HEK293 (cell line): Measurements from ENCODE around the gene SAMHD1.

Experiments used
- CTCF ChIA-PET: fragments of 350-600 bp; formaldehyde crosslinking; extraction: SDS; loops from one replicate; lab custom pipeline; 2021; ENCODE audit warnings: antibody characterized with exemption; lab: Yijun Ruan, JAX
- POLR2A ChIA-PET: fragments of 300-600 bp; formaldehyde crosslinking; extraction: SDS; loops from one replicate; lab custom pipeline; 2020; ENCODE audit warnings: antibody characterized with exemption, inconsistent platforms; lab: Yijun Ruan, JAX
- H3K27ac ChIP-seq: fragments of 200-500 bp; sonication (Bioruptor generic); 2 replicates; pipeline ENCODE4 v1.5.1; 2014; ENCODE audit warnings: low read depth, low read length, control low read depth, inconsistent platforms; ENCODE audit errors: extremely low read depth
- H3K36me3 ChIP-seq, 2 experiments: fragments of 200-500 bp in 1 of 2; sonication (Bioruptor generic) in 1 of 2; 1 replicate in 1 of 2; 2 replicates in 1 of 2; pipeline ENCODE4 v1.5.1; 2014 to 2017; ENCODE audit warnings: inconsistent platforms in 2 of 2, low read length in 2 of 2; ENCODE audit not compliant: control insufficient read depth in 2 of 2, insufficient read depth in 1 of 2
- H3K4me1 ChIP-seq: fragments of 200-500 bp; sonication (Bioruptor generic); 2 replicates; pipeline ENCODE4 v1.5.1; 2014; ENCODE audit warnings: mild to moderate bottlenecking, low read length, inconsistent platforms; ENCODE audit not compliant: control insufficient read depth, insufficient read depth
- H3K4me3 ChIP-seq: 2 replicates; pipeline ENCODE4 v1.5.1; 2011; ENCODE audit warnings: low read depth, mild to moderate bottlenecking, control low read depth, low read length, moderate library complexity
- H3K9me3 ChIP-seq: fragments of 200-500 bp; sonication (Bioruptor generic); 2 replicates; pipeline ENCODE4 v1.5.1; 2014; ENCODE audit warnings: low read depth, low read length, inconsistent platforms; ENCODE audit not compliant: control insufficient read depth, insufficient read depth
- AEBP2 ChIP-seq: fragments of 450-650 bp; formaldehyde crosslinking; IDR thresholded peaks from 2 replicates; pipeline ENCODE4 v1.5.1; 2016; ENCODE audit warnings: missing biosample characterization, missing genetic modification characterization, borderline replicate concordance
- MYNN ChIP-seq: fragments of 450-650 bp; formaldehyde crosslinking; IDR thresholded peaks from 2 replicates; pipeline ENCODE4 v1.5.1; 2016; ENCODE audit warnings: missing biosample characterization, missing genetic modification characterization, borderline replicate concordance
- OSR2 ChIP-seq: fragments of 450-650 bp; formaldehyde crosslinking; IDR thresholded peaks from 2 replicates; pipeline ENCODE4 v1.5.1; 2016; ENCODE audit warnings: missing biosample characterization, missing genetic modification characterization
- SCRT1 ChIP-seq: fragments of 450-650 bp; formaldehyde crosslinking; IDR thresholded peaks from 2 replicates; pipeline ENCODE4 v1.5.1; 2016; ENCODE audit warnings: missing biosample characterization, missing genetic modification characterization, borderline replicate concordance
- TSHZ1 ChIP-seq: fragments of 450-650 bp; formaldehyde crosslinking; IDR thresholded peaks from 2 replicates; pipeline ENCODE4 v1.5.1; 2016; ENCODE audit warnings: missing biosample characterization, missing genetic modification characterization, borderline replicate concordance
- WT1 ChIP-seq: fragments of 450-650 bp; formaldehyde crosslinking; IDR thresholded peaks from 2 replicates; pipeline ENCODE4 v1.5.1; 2016; ENCODE audit warnings: missing biosample characterization, missing genetic modification characterization
- ZBTB48 ChIP-seq: fragments of 450-650 bp; formaldehyde crosslinking; IDR thresholded peaks from 2 replicates; pipeline ENCODE4 v1.5.1; 2016; ENCODE audit warnings: missing biosample characterization, missing genetic modification characterization
- ZBTB6 ChIP-seq: fragments of 450-650 bp; formaldehyde crosslinking; IDR thresholded peaks from 2 replicates; pipeline ENCODE4 v1.5.1; 2017; ENCODE audit warnings: missing biosample characterization, missing genetic modification characterization
- ZFHX2 ChIP-seq: fragments of 450-650 bp; formaldehyde crosslinking; conservative IDR thresholded peaks from 2 replicates; pipeline ENCODE4 v1.5.1; 2016; ENCODE audit warnings: missing biosample characterization, missing genetic modification characterization
- ZNF148 ChIP-seq: fragments of 450-650 bp; formaldehyde crosslinking; IDR thresholded peaks from 2 replicates; pipeline ENCODE4 v1.5.0; 2017; ENCODE audit warnings: missing biosample characterization, missing genetic modification characterization, borderline replicate concordance
- ZNF175 ChIP-seq: fragments of 450-650 bp; formaldehyde crosslinking; IDR thresholded peaks from 2 replicates; pipeline ENCODE4 v1.5.1; 2016; ENCODE audit warnings: missing biosample characterization, missing genetic modification characterization
- ZNF214 ChIP-seq: fragments of 450-650 bp; formaldehyde crosslinking; IDR thresholded peaks from 2 replicates; pipeline ENCODE4 v1.5.1; 2017; ENCODE audit warnings: missing biosample characterization, mild to moderate bottlenecking, missing genetic modification characterization, borderline replicate concordance
- ZNF23 ChIP-seq: fragments of 450-650 bp; formaldehyde crosslinking; IDR thresholded peaks from 2 replicates; pipeline ENCODE4 v1.5.1; 2016; ENCODE audit warnings: missing biosample characterization, missing genetic modification characterization, borderline replicate concordance
- ZNF600 ChIP-seq: fragments of 450-650 bp; formaldehyde crosslinking; IDR thresholded peaks from 2 replicates; pipeline ENCODE4 v1.5.1; 2016; ENCODE audit warnings: missing biosample characterization, missing genetic modification characterization
- ZNF660 ChIP-seq: fragments of 450-650 bp; IDR thresholded peaks from 2 replicates; pipeline ENCODE4 v1.5.1; 2018; ENCODE audit warnings: missing biosample characterization, mild to moderate bottlenecking, missing genetic modification characterization
- ZNF692 ChIP-seq: fragments of 450-650 bp; formaldehyde crosslinking; IDR thresholded peaks from 2 replicates; pipeline ENCODE4 v1.5.1; 2016; ENCODE audit warnings: missing biosample characterization, missing genetic modification characterization
- ZNF701 ChIP-seq: fragments of 450-650 bp; formaldehyde crosslinking; IDR thresholded peaks from 2 replicates; pipeline ENCODE4 v1.5.1; 2016; ENCODE audit warnings: missing biosample characterization, missing genetic modification characterization
- ZNF76 ChIP-seq: fragments of 450-650 bp; formaldehyde crosslinking; IDR thresholded peaks from 2 replicates; pipeline ENCODE4; 2016; ENCODE audit warnings: low read depth, missing biosample characterization, missing genetic modification characterization, borderline replicate concordance
- ZNF837 ChIP-seq: fragments of 450-650 bp; formaldehyde crosslinking; IDR thresholded peaks from 2 replicates; pipeline ENCODE4 v1.5.1; 2016; ENCODE audit warnings: missing biosample characterization, missing genetic modification characterization

Gene SAMHD1

GRCh38 chr20:36860339-36860738 is 91.2 kb downstream of the SAMHD1 start:
- Histone ChIP-seq H3K27ac (no peak overlapping the region), H3K4me1 (peaks cover 9% of the 10 kb centered on the region; the same call in 1 of the 2 replicates)

GRCh38 chr20:36859700-36860330 is 91.7 kb downstream of the SAMHD1 start:
- no peak overlapping the region for H3K4me3 ChIP-seq
- H3K36me3 ChIP-seq = peaks cover 0 to 20% of the 10 kb centered on the region in 2 experiments; a peak in 1 of 3 replicates
- no peaks in the 10 kb centered on the region for H3K9me3 ChIP-seq
- no peak for TF ChIP-seq ZNF23 (tag by site-specific recombination)
- peak; percentile 58; the same call in 1 of the 2 replicates for TF ChIP-seq ZBTB48 (tag by site-specific recombination)
- TF ChIP-seq AEBP2 (tag by site-specific recombination) = no peak
- TF ChIP-seq ZNF148 (tag by site-specific recombination) = no peak
- TF ChIP-seq ZNF76 (tag by site-specific recombination) = no peak
- no peak for TF ChIP-seq SCRT1 (tag by site-specific recombination)
- TF ChIP-seq, all 188 proteins: peak for 1
- Histone ChIP-seq H3K27ac (no peak overlapping the region), H3K4me1 (peaks cover 9% of the 10 kb centered on the region; the same call in 1 of the 2 replicates)
- CTCF ChIA-PET = interaction anchor here (4.5 kb wide), 1 partner anchor 24 kb away, joined by 18 read pairs; no protein-coding TSS in a partner anchor
- POLR2A ChIA-PET = no interaction called here

More at GRCh38 chr20:36860339-36860738, 91.2 kb downstream of the SAMHD1 start:
- no peak overlapping the region for H3K4me3 ChIP-seq
- no peaks in the 10 kb centered on the region for H3K9me3 ChIP-seq
- CTCF ChIA-PET = interaction anchor here (4.5 kb wide), 1 partner anchor 25 kb away, joined by 18 read pairs; no protein-coding TSS in a partner anchor
- H3K36me3 ChIP-seq = peaks cover 0 to 20% of the 10 kb centered on the region in 2 experiments; a peak in 1 of 3 replicates
- TF ChIP-seq ZBTB48 (tag by site-specific recombination) (0 out of 2 replicates have a peak, but pooled peaks have one; percentile 14), ZNF701 (tag by site-specific recombination) (no peak), ZNF214 (tag by site-specific recombination) (no peak), ZNF660 (tag by site-specific recombination) (no peak), ZNF837 (tag by site-specific recombination) (no peak), TSHZ1 (no peak), WT1 (tag by site-specific recombination) (0 out of 2 replicates have a peak, but pooled peaks have one; percentile 32), ZFHX2 (tag by site-specific recombination) (no peak), ZBTB6 (no peak), MYNN (tag by site-specific recombination) (no peak), ZNF692 (tag by site-specific recombination) (no peak), OSR2 (tag by site-specific recombination) (no peak), ZNF175 (no peak), ZNF600 (tag by site-specific recombination) (no peak)
- POLR2A ChIA-PET = no interaction called here
